GM21423 (cell line): ENCODE data around the gene RAB10.
"Not testable (repeated sequence)": the region's sequence is repeated elsewhere in the genome, so short reads cannot be mapped to it uniquely, and the experiment has no call there.

Experiments used
- ATAC-seq: cut with Tn5 transposase; IDR thresholded peaks from one replicate; pipeline ENCODE4 v1.9.1; 2021; ENCODE audit warnings: mild to moderate bottlenecking, moderate library complexity; ENCODE audit not compliant: unreplicated experiment

The RAB10 gene

DNA sequence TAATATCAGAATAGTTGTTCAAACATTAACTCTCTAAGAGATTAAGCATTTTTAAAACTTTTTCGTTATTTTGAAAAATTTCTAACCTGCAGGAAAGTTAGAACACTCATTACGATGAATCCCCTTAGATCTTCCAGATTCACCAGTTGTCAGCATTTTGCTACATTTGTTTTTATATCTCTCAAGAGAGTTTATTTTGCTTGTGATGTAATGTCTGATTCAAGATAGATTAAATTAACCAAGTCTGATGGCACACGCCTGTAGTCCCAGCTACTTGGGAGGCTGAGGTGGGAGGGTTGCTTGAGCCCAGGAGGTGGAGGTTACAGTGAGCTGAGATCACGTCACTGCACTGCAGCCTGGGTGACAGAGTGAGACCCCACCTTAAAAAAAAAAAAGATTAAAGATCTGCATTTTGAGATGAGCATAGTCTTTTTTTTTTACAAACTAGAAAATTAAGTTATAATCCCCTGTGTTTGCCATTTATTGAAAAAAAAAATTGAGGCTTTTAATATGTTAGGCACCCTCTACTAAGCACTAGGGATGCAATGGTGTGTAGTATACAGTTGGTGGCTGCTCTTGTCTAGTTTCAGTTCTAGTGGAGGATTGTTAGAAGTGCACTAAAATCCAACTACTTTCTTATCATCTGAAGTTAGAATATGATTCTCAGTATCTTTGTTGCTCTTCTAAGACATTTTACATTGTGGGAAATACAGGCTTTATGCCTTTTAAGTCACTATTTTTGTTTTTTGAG lies 20.9 kb downstream of the RAB10 start:
- no peak for ATAC-seq

DNA sequence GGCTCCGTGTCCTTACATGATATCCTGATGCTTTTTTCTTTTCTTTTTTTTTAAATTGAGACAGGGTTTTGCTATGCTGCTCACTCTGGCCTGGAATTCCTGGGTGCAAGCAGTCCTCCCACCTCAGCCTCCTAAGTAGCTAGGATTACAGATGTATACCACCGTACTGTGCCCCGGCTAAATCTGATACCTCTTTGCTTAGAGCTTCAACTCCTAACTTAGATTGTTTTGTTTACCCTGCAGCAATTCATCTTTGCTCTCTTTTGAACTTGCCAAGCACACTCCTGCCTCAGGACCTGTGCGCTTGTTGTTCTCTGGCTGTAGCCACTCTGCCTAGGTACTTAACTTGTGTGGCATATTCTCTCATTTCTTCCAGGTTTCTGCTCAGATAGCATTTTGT lies 24.5 kb downstream of the RAB10 start:
- no peak for ATAC-seq

DNA sequence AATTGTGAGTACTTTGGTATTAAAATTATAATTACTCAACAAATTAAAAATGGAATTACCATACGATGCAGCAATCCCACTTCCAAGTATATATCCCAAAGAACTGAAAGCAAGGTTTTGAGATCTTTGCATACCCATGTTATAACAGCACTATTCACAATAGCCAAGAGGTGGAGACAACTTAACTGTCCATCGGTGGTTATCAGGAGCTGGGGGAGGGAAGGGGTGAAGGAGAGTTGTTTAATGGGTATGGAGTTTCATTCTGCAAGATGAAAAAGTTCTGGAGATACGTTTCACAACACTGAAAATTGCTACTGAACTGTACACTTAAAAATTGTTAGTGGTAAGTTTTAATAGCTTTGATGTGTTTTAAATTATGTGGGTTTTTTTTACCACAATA lies 25.7 kb downstream of the RAB10 start:
- no peak for ATAC-seq

DNA sequence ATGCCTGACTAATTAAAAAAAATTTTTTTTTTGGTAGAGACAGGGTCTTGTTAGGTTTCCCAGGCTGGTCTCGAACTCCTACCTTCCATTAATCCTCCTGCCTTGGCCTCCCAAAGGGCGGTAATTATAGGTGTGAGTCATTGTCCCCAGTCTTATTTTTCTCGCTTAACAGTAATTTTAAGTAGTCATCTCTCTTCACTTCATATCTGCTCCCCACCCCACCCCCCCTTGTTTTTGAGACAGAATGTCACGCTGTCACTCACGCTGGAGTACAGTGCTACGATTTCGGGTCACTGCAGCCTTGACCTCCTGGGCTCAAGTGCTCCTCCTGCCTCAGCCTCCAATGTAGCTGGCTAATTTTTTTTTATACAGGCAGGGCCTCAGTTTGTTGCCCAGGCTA lies 27.7 kb downstream of the RAB10 start:
- no peak for ATAC-seq

- no peak for ATAC-seq
Observed at GRCh38 chr2:26064846-26065245, 31.0 kb downstream of the RAB10 start.

- ATAC-seq, result no peak
Observed at GRCh38 chr2:26067186-26067974, 33.5 kb downstream of the RAB10 start.

- no peak for ATAC-seq
Observed at GRCh38 chr2:26067980-26068507, 34.2 kb downstream of the RAB10 start.

GRCh38 chr2:26068602-26069298 lies 34.9 kb downstream of the RAB10 start:
- peak; percentile 82 for ATAC-seq

DNA sequence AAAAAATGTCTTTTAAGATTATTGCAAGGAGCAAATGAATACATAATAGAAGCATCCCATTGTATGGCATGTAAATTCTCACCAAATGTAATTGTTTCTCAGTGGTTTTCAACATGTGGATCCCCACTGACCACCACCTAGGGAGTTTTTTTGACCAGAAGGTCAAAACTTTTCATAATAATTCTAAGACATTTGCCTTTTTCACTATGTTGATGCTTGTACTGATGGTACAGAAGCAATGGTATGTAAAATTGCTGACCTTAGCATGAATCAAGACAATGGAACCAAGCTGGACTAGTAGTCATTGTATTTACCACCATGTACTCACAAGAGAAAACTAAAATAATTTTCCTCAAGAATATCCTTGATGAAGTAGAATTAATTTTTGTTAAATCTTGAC lies 36.8 kb downstream of the RAB10 start:
- ATAC-seq, result no peak

- ATAC-seq, result no peak
Observed at GRCh38 chr2:26072925-26073768, 39.3 kb downstream of the RAB10 start.

GRCh38 chr2:26073830-26074229 lies 39.9 kb downstream of the RAB10 start:
- ATAC-seq, result no peak

GRCh38 chr2:26074676-26075075 lies 40.8 kb downstream of the RAB10 start:
- ATAC-seq, result no peak

DNA sequence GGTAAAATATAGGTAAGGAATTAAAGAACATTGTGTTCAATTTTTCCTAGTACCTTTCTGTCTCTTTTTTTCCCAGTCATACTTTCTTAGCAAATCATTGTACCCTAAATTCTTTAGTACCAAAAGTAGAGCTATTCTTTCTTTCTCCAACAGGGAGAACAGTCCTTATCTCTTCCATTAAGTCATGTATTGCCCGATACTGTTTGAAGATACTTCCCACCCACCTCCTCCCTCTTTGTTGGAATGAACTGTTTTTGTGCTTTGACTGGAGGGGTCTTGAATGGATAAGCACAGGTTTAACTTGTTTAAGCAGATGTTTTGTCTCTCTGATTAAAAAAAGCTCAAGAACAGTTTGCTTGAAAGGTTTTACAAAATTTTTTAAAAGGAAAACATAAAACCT lies 41.3 kb downstream of the RAB10 start:
- no peak for ATAC-seq

DNA sequence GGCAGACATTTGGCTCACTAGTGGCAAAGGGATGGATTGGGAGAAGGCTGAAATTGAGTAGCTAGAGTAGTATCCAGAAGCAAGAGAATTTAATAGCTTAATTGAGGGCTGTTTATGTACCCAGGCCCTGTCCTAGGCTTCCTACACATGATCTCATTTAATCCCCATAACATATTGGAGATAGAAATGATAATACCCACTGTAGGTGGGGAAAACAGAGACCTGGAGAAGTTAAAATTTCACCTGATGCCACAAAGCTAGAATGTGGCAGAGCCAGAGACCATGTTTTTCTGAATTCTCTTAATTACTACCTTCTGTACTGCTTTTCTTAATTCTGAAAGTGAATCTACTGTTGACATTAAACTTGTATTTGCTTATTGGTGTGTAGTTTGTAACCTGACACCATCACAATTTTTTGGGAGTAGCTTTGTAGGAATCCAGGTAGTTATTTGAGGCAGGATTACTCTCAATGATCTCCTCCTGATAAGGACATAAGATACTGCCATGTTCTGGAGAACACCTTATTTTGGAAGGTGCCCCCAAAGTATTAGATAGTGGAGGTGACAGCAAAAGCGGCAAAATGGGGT lies 42.2 kb downstream of the RAB10 start:
- ATAC-seq, result no peak

- ATAC-seq, result no peak
Observed at GRCh38 chr2:26077291-26077690, 43.4 kb downstream of the RAB10 start.

DNA sequence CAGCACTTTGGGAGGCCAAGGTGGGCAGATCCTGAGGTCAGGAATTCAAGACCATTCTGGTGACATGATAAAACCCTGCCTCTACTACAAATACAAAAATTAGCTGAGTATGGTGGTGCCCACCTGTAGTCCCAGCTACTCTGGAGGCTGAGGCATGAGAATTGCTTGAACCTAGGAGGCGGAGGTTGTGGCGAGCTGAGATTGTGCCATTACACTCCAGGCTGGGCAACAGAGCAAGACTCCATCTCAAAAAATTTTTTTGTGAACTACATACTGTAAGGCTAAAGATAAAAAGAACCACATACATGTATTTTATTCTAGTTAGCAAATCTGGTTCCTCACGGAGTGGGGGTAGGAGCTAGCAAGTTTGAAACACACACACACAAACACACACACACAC lies 45.1 kb downstream of the RAB10 start:
- ATAC-seq, result no peak

DNA sequence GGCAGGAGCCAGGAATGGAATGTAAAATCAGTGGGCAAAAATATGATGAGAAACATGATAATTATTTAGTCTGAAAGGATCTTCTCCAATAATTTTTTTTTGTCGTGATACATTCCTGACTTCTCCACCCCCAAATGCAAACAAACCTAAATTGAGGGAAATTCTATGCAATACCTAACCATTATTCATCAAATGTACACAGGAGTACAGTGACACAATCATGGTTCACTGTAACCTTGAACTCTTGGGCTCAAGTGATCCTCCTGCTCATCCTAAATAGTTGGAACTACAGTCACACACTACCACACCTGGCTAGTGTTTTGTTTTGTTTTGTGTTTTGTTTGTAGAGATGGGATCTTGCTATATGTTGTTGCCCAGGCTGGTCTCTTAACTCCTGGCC lies 46.5 kb downstream of the RAB10 start:
- ATAC-seq, result no peak

GRCh38 chr2:26080925-26081324 lies 47.0 kb downstream of the RAB10 start:
- ATAC-seq, result not testable (repeated sequence)

- ATAC-seq, result no peak
Observed at GRCh38 chr2:26081556-26081955, 47.7 kb downstream of the RAB10 start.

DNA sequence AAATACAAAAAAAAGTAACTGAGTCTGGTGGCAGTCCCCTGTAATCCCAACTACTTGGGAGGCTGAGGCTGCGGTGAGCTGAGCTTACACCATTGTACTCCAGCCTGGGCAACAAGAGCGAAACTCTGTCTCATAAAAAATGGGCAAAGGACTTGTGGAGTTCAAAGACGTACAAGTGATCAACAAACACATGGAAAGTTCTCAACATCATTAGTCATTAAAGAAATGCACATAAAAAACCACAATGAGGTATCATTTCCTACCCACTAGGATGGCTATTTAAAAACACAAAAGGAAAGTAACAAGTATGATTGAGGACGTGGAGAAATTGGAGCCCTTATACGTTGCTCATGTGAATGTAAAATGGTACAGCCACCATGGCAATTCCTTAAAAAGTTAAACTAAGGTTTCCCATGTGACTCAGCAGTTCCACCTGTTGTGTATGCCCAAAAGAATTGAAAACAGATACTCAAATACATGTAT lies 52.3 kb downstream of the RAB10 start:
- peak; percentile 55 for ATAC-seq
